ENCODE measurements around the gene ALAS1.

DNA sequence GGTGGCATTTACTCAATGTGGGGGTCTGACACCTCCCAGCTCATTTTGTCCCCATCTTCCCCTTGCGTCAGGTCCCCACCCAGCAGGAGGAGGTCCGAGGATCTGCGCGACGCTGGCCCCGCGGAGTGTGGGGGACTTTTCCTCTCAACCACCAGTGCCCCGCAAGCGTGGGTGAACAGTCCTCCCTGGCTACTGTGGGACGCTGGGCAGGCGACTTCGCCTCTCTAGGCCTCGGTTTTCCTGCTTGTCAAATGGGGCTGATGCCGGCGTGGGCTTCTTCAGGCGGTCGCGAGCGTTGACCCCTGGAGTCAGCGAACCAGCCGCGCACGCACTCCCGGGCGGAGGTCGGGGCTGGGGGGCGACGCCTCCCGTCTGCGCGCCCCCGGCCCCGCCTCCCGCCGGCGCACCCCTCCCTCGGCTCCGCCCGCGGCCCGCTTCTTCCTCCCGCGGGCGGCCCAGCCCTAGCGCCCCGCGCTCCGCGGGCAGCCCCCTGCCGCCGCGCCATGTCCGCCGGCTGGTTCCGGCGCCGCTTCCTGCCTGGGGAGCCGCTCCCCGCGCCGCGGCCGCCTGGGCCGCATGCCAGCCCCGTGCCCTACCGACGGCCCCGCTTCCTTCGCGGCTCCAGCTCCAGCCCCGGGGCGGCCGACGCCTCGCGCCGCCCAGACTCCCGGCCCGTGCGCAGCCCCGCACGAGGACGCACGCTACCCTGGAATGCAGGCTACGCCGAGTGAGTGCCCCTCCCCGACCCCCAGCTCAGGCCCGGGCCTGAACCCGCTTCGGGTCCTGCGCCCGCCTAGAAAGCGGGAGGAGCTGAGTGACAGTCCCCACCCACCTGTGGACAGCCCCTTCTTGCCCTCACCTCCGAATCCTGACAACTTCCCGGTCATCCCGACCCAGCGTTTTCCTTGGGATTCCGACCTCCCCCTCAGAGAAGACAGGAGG is 47.6 kb downstream of the ALAS1 start, which contains the start of gene PPM1M:
- TF ChIP-seq, protein P1, sequence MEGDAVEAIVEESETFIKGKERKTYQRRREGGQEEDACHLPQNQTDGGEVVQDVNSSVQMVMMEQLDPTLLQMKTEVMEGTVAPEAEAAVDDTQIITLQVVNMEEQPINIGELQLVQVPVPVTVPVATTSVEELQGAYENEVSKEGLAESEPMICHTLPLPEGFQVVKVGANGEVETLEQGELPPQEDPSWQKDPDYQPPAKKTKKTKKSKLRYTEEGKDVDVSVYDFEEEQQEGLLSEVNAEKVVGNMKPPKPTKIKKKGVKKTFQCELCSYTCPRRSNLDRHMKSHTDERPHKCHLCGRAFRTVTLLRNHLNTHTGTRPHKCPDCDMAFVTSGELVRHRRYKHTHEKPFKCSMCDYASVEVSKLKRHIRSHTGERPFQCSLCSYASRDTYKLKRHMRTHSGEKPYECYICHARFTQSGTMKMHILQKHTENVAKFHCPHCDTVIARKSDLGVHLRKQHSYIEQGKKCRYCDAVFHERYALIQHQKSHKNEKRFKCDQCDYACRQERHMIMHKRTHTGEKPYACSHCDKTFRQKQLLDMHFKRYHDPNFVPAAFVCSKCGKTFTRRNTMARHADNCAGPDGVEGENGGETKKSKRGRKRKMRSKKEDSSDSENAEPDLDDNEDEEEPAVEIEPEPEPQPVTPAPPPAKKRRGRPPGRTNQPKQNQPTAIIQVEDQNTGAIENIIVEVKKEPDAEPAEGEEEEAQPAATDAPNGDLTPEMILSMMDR (IDR thresholded peaks at IDR 0.05; ENCODE audit: poor library complexity) = no peak
- no peak for TF ChIP-seq EZH2 (IDR thresholded peaks at IDR 0.05; ENCODE audit: borderline replicate concordance)
